ENCODE data around the gene ZCCHC24. TPM values are rescaled to one million over a fixed set of nuclear protein-coding genes. Genes with fewer than 3 reads are reported as not detected.

The ZCCHC24 gene
- total and polyA plus RNA-seq, 2 of the 8 experiments (the other 6 are each of a cell fraction or from before 2014, with no cell fraction given): 3.9 to 6.9 TPM

GRCh38 chr10:79448732-79449049, 3.3 kb upstream of the ZCCHC24 start:
- H3K4me1 ChIP-seq (replicated peaks in 1 of 4; ENCODE audit: control insufficient read depth in 3 of 4, insufficient read depth in 4 of 4, low read length in 3 of 4): peaks cover 6 to 20% (median 10%) of the 10 kb centered on the region in 4 experiments; a peak in 5 of 7 replicates
- TF ChIP-seq TAF1 (IDR thresholded peaks at IDR 0.05; ENCODE audit: low read depth, low read length) (no peak), CBX8 (IDR thresholded peaks at IDR 0.05; ENCODE audit: borderline replicate concordance, low read depth, low read length) (no peak), SP1 (IDR thresholded peaks at IDR 0.05; ENCODE audit: low read depth, low read length) (no peak)
- DNase-seq (ENCODE audit: low read depth in 1 of 2, low spot score in 2 of 2) (no peak), FAIRE-seq (no peak)
- peaks cover 20% of the 10 kb centered on the region for H3K23me2 ChIP-seq (ENCODE audit: low read depth, low read length)
- no peak overlapping the region for H2BK20ac ChIP-seq (ENCODE audit: low read length)
- H3K14ac ChIP-seq (ENCODE audit: insufficient read length): no peak overlapping the region
- H3K79me1 ChIP-seq (ENCODE audit: low read depth, low read length): no peaks in the 10 kb centered on the region
- no peak overlapping the region for H3K23ac ChIP-seq (ENCODE audit: insufficient read length)
- 0 out of 4 replicates have a peak overlapping the region, but pooled peaks of 1 of the 2 experiments have one; percentile 17 for H3K4me2 ChIP-seq (ENCODE audit: insufficient read depth in 1 of 2, low read depth in 2 of 2, low read length in 2 of 2)
- H3K27ac ChIP-seq (ENCODE audit: low read depth, low read length): no peak overlapping the region
- no peaks in the 10 kb centered on the region for H4K20me1 ChIP-seq (replicated peaks in 1 of 2; ENCODE audit: control insufficient read depth in 1 of 2, insufficient read depth in 2 of 2, low read length in 2 of 2)
- no peak overlapping the region for H2AFZ ChIP-seq (ENCODE audit: low read length)
- CTCF ChIA-PET (ENCODE audit: partially characterized antibody): interaction anchor here (0.8 to 3.3 kb wide), 9 partner anchors 11 to 74 kb away, joined by 3 to 14 read pairs (median 3); no protein-coding TSS in a partner anchor
- H3K9ac ChIP-seq (replicated peaks in 1 of 4; ENCODE audit: extremely low read depth in 1 of 4, low read depth in 3 of 4, low read length in 3 of 4): no peak overlapping the region
- peaks cover 0 to 34% (median 24%) of the 10 kb centered on the region in 4 experiments; a peak in 6 of 7 replicates for H3K27me3 ChIP-seq (replicated peaks in 1 of 4; ENCODE audit: control insufficient read depth in 3 of 4, extremely low read depth in 1 of 4, insufficient read depth in 3 of 4, low read length in 3 of 4)
- no peak overlapping the region for H3K56ac ChIP-seq (replicated peaks; ENCODE audit: insufficient read length, low read depth, low read length)
- H2BK120ac ChIP-seq (replicated peaks; ENCODE audit: low read depth, low read length): no peak overlapping the region
- H4K8ac ChIP-seq (ENCODE audit: extremely low read depth, insufficient read depth, low read length): no peak overlapping the region
- no peak overlapping the region for H2AK5ac ChIP-seq (ENCODE audit: low read depth, low read length)
- POLR2A ChIA-PET (ENCODE audit: partially characterized antibody): interaction anchor here (0.8 to 1.3 kb wide), 2 partner anchors 9 to 36 kb away, joined by 3 read pairs; no protein-coding TSS in a partner anchor
- no peak overlapping the region for H4K91ac ChIP-seq (replicated peaks; ENCODE audit: insufficient read length, low read length)
- no peak overlapping the region for H3K18ac ChIP-seq (ENCODE audit: extremely low read depth, low read length)
- no peak overlapping the region for H3K4ac ChIP-seq (replicated peaks; ENCODE audit: insufficient read length, low read depth, low read length)
- no peak overlapping the region for H2BK12ac ChIP-seq (ENCODE audit: low read depth, low read length)
- 88% methylated on average over 2 of the region's 2 CpGs; no CpG with 5 or more reads in 1 of the 2 experiments for WGBS, 2 experiments (ENCODE audit: extremely low coverage in 1 of 2, insufficient coverage in 1 of 2, insufficient read length in 1 of 2, insufficient replicate concordance in 2 of 2, low coverage in 1 of 2, low lambda C conversion rate in 2 of 2, missing lambda C conversion rate in 1 of 2)
- no peaks in the 10 kb centered on the region for H3K9me3 ChIP-seq (ENCODE audit: insufficient read depth in 2 of 2, low read depth in 1 of 2, low read length in 1 of 2)
- no peak overlapping the region for H2BK5ac ChIP-seq (ENCODE audit: low read depth, low read length)
- H3K36me3 ChIP-seq (ENCODE audit: control insufficient read depth in 2 of 4, insufficient read depth in 4 of 4, low read length in 3 of 4): no peaks in the 10 kb centered on the region
- H2BK15ac ChIP-seq (ENCODE audit: low read length): no peak overlapping the region
- no peak overlapping the region for H4K5ac ChIP-seq (ENCODE audit: insufficient read length, low read depth, low read length)
- H3K4me3 ChIP-seq (ENCODE audit: extremely low read depth in 1 of 4, insufficient read depth in 2 of 4, low read depth in 3 of 4, low read length in 4 of 4): no peak overlapping the region
- no peaks in the 10 kb centered on the region for H3K79me2 ChIP-seq (ENCODE audit: control insufficient read depth in 1 of 2, insufficient read depth in 2 of 2, low read length in 2 of 2)
